CD4-positive, CD25-positive, alpha-beta regulatory T cell (primary cell): ENCODE measurements around the gene HSD3B2. TPM values are rescaled to one million over a fixed set of nuclear protein-coding genes. Genes with fewer than 3 reads are reported as not detected.

ENCODE experiments used
- ATAC-seq, 2 donors: fragments of 150-1000 bp; cut with Tn5 transposase; one replicate each; pipeline ENCODE4 v1.10.0; 2021; ENCODE audit warnings: low read depth in 2 of 2, moderate number of reproducible peaks in 2 of 2, moderate library complexity in 1 of 2
- DNase-seq, 3 donors: peaks; one replicate each; pipeline versions ENCODE4 v3.0.0 to v3.0.0-alpha.2; 2012 to 2022; ENCODE audit warnings: mixed read lengths in 1 of 3
- H3K27ac ChIP-seq: one replicate; pipeline ENCODE4 v1.7.0; 2013; ENCODE audit warnings: mild to moderate bottlenecking, low read length; ENCODE audit not compliant: insufficient read depth, poor library complexity, severe bottlenecking
- H3K27me3 ChIP-seq: one replicate; pipeline ENCODE4 v1.7.0; 2013; ENCODE audit warnings: low read length; ENCODE audit not compliant: control insufficient read depth, insufficient read depth
- H3K36me3 ChIP-seq: one replicate; pipeline ENCODE4 v1.7.0; 2013; ENCODE audit warnings: mild to moderate bottlenecking, low read length, moderate library complexity; ENCODE audit not compliant: control insufficient read depth, insufficient read depth
- H3K4me1 ChIP-seq: 2 replicates; pipeline ENCODE4 v1.7.0; 2013; ENCODE audit warnings: mild to moderate bottlenecking, low read length; ENCODE audit not compliant: insufficient read depth, control insufficient read depth, poor library complexity, severe bottlenecking
- H3K4me3 ChIP-seq: one replicate; pipeline ENCODE4 v1.7.0; 2013; ENCODE audit warnings: low read depth, mild to moderate bottlenecking, low read length, moderate library complexity
- H3K9me3 ChIP-seq, 2 experiments: 1 replicate in 1 of 2; 2 replicates in 1 of 2; pipeline ENCODE4 v1.7.0; 2013; ENCODE audit warnings: low read length in 2 of 2, mild to moderate bottlenecking in 1 of 2, moderate library complexity in 1 of 2; ENCODE audit not compliant: control insufficient read depth in 2 of 2
- H3K27ac Mint-ChIP-seq, 3 donors: one replicate each; pipeline ENCODE4 v1.8.0; 2020 to 2022; ENCODE audit warnings: mild to moderate bottlenecking in 3 of 3, mixed read lengths in 3 of 3, moderate library complexity in 2 of 3
- H3K27me3 Mint-ChIP-seq: one replicate; pipeline ENCODE4 v1.8.0; 2022; ENCODE audit warnings: mild to moderate bottlenecking, mixed read lengths
- H3K36me3 Mint-ChIP-seq: one replicate; pipeline ENCODE4 v1.8.0; 2020; ENCODE audit warnings: mixed read lengths
- H3K4me1 Mint-ChIP-seq, 4 donors: one replicate each; pipeline ENCODE4 v1.8.0; 2020 to 2022; ENCODE audit warnings: mixed read lengths in 4 of 4, mild to moderate bottlenecking in 1 of 4
- H3K4me3 Mint-ChIP-seq, 4 donors: one replicate each; pipeline ENCODE4 v1.8.0; 2020 to 2022; ENCODE audit warnings: mild to moderate bottlenecking in 4 of 4, mixed read lengths in 4 of 4, moderate library complexity in 3 of 4
- H3K9me3 Mint-ChIP-seq, 7 donors: one replicate each; pipeline ENCODE4 v1.8.0; 2020 to 2022; ENCODE audit warnings: mixed read lengths in 7 of 7, mild to moderate bottlenecking in 3 of 7, moderate library complexity in 2 of 7
- polyA plus RNA-seq, 4 donors: library from polyadenylated mRNA; unstranded; fragments of 300-500 nt; fragmentation: Illumina TruSeq; gene quantifications; one replicate each; pipeline ENCODE4 v1.2.3, GENCODE V29; 2021
- total RNA-seq: library from RNA; stranded (reverse); gene quantifications from one replicate; pipeline ENCODE4 v1.2.3, GENCODE V29; 2022

The HSD3B2 gene
- total and polyA plus RNA-seq, 5 donors from 2014 or later = not detected

- ATAC-seq = no peak
- Histone ChIP-seq H3K9me3 (no peaks in the 10 kb centered on the region), H3K36me3 (no peaks in the 10 kb centered on the region), H3K4me1 (no peaks in the 10 kb centered on the region), H3K27me3 (no peaks in the 10 kb centered on the region), H3K4me3 (no peak overlapping the region), H3K27ac (no peak overlapping the region)
- Mint-ChIP-seq H3K27me3 (peaks cover 4% of the 10 kb centered on the region), H3K27ac (no peak overlapping the region), H3K4me1 (no peaks in the 10 kb centered on the region), H3K4me3 (no peak overlapping the region), H3K9me3 (peaks cover 0 to 13% (median 0%) of the 10 kb centered on the region in 7 donors), H3K36me3 (no peaks in the 10 kb centered on the region)
- DNase-seq = no peak
Measured at GRCh38 chr1:119429687-119430086, 14.7 kb downstream of the HSD3B2 start.

DNA sequence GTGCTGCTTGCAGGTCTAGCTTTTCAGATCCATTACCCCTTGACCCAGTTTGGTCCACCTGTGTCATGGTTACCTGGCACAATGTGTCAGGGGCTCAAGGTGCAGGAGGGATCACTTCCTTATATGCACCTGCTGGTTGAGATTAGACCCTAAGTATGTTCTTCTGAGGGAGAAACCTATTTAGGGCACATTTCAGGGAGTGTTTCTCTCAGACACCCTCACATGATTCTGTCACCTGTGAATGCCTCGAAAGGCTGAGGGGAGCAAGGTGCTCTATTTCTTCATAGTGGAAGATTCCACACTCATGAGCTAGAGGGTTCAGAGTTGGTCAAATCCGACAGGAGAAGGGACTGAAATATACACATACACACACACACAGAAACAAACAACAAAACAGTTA lies 15.5 kb downstream of the HSD3B2 start:
- DNase-seq (no peak), ATAC-seq (no peak)
- Histone ChIP-seq H3K4me3 (no peak overlapping the region), H3K27me3 (no peaks in the 10 kb centered on the region), H3K9me3 (no peaks in the 10 kb centered on the region), H3K4me1 (no peaks in the 10 kb centered on the region), H3K27ac (no peak overlapping the region), H3K36me3 (no peaks in the 10 kb centered on the region)
- H3K4me3 Mint-ChIP-seq = no peak overlapping the region
- no peaks in the 10 kb centered on the region for H3K4me1 Mint-ChIP-seq
- H3K36me3 Mint-ChIP-seq = no peaks in the 10 kb centered on the region
- H3K27me3 Mint-ChIP-seq = peaks cover 4% of the 10 kb centered on the region
- H3K27ac Mint-ChIP-seq = no peak overlapping the region
- peaks cover 0 to 13% (median 0%) of the 10 kb centered on the region in 7 donors for H3K9me3 Mint-ChIP-seq

DNA sequence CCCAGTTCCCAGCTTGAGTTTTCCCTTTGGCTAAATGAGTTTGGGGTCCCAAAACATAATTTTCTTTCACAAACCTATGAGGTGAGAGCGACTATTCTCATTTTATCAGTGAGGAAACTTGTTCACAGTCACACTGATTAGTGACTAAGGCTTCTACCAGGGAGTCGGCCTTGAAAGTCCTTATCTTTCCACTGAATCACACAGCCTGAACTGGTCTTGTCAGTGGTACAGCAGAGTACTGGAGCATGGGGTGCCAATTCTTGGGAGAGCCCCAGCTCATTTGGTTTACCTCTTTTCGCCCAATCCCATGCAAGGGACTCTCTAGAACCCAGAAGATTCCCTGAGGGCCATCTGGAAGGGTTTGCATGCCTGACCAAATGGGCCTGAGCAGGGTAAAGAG lies 16.9 kb downstream of the HSD3B2 start:
- H3K27me3 Mint-ChIP-seq = peaks cover 4% of the 10 kb centered on the region
- no peak for ATAC-seq
- H3K4me3 Mint-ChIP-seq = no peak overlapping the region

GRCh38 chr1:119435052-119435451 lies 20.1 kb downstream of the HSD3B2 start:
- Histone ChIP-seq H3K36me3 (no peaks in the 10 kb centered on the region), H3K4me1 (no peaks in the 10 kb centered on the region), H3K9me3 (no peaks in the 10 kb centered on the region), H3K27ac (no peak overlapping the region), H3K27me3 (no peaks in the 10 kb centered on the region), H3K4me3 (no peak overlapping the region)
- Mint-ChIP-seq H3K27ac (no peak overlapping the region), H3K9me3 (peaks cover 0 to 4% (median 0%) of the 10 kb centered on the region in 7 donors), H3K27me3 (peaks cover 4% of the 10 kb centered on the region), H3K4me1 (no peaks in the 10 kb centered on the region), H3K36me3 (no peaks in the 10 kb centered on the region), H3K4me3 (no peak overlapping the region)
- DNase-seq (no peak), ATAC-seq (no peak)

More for the DNA sequence above, 16.9 kb downstream of the HSD3B2 start:
- H3K4me3 ChIP-seq = no peak overlapping the region
- H3K27ac ChIP-seq = no peak overlapping the region
- H3K9me3 ChIP-seq = no peaks in the 10 kb centered on the region
- Mint-ChIP-seq H3K4me1 (no peaks in the 10 kb centered on the region), H3K9me3 (peaks cover 0 to 11% (median 0%) of the 10 kb centered on the region in 7 donors), H3K36me3 (no peaks in the 10 kb centered on the region), H3K27ac (no peak overlapping the region)
- H3K36me3 ChIP-seq = no peaks in the 10 kb centered on the region
- no peaks in the 10 kb centered on the region for H3K27me3 ChIP-seq
- DNase-seq = no peak
- H3K4me1 ChIP-seq = no peaks in the 10 kb centered on the region

DNA sequence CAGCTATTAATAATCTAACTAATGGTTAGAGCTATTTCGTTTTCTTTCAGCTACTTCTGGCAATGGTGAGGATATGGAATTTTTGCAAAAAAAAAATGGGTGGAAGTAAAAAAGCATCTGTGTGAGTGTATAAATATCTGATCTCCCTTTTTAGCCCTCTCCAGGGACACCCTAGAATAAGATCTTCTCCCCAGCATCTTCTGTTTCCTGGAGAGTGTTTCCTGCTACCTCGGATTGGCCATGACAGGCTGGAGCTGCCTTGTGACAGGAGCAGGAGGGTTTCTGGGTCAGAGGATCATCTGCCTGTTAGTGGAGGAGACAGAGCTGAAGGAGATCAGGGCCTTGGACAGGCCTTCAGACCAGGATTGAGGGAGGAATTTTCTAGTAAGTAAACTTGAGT lies 23.8 kb downstream of the HSD3B2 start:
- Histone ChIP-seq H3K4me3 (no peak overlapping the region), H3K4me1 (no peaks in the 10 kb centered on the region), H3K27ac (no peak overlapping the region), H3K36me3 (no peaks in the 10 kb centered on the region), H3K9me3 (no peaks in the 10 kb centered on the region), H3K27me3 (no peaks in the 10 kb centered on the region)
- ATAC-seq (no peak), DNase-seq (no peak)
- Mint-ChIP-seq H3K4me1 (no peaks in the 10 kb centered on the region), H3K27ac (no peak overlapping the region), H3K9me3 (peaks cover 0 to 1% (median 0%) of the 10 kb centered on the region in 7 donors), H3K4me3 (no peak overlapping the region), H3K27me3 (no peaks in the 10 kb centered on the region), H3K36me3 (no peaks in the 10 kb centered on the region)

DNA sequence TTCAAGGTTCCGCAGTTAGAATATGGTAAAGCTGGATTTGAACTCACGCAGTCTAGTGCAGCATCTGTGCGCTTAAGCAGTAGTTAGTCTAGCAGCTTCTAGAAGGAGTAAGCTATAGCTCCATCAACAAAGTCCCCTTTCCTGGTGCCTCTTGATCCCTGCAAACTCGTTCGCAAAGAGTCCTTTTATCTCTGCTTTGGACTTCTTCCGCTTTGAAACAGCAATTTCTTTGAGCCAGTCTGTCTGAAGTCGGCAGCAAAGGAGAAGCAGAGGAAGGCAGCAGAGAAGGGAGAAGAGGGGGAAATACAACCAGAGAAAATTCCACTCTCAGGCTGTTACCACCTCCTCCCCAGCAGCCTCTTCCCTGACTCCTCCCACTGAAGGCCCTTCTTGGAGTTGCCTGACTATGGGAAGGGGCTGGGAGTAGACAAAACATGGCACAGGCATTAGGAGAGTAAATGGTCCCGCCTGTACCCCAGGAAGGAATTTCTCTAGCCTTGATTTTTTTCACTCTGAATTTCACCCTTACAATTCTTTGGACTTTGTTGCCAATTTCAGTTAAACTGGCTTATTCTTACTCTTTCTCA lies 25.9 kb downstream of the HSD3B2 start:
- Mint-ChIP-seq H3K4me1 (no peaks in the 10 kb centered on the region), H3K27ac (no peak overlapping the region), H3K9me3 (peaks cover 0 to 1% (median 0%) of the 10 kb centered on the region in 7 donors), H3K27me3 (no peaks in the 10 kb centered on the region), H3K36me3 (no peaks in the 10 kb centered on the region), H3K4me3 (no peak overlapping the region)
- no peaks in the 10 kb centered on the region for H3K4me1 ChIP-seq
- DNase-seq = no peak
- H3K27me3 ChIP-seq = no peaks in the 10 kb centered on the region
- H3K36me3 ChIP-seq = no peaks in the 10 kb centered on the region
- no peak for ATAC-seq
- H3K9me3 ChIP-seq = no peaks in the 10 kb centered on the region
- no peak overlapping the region for H3K4me3 ChIP-seq
- no peak overlapping the region for H3K27ac ChIP-seq

DNA sequence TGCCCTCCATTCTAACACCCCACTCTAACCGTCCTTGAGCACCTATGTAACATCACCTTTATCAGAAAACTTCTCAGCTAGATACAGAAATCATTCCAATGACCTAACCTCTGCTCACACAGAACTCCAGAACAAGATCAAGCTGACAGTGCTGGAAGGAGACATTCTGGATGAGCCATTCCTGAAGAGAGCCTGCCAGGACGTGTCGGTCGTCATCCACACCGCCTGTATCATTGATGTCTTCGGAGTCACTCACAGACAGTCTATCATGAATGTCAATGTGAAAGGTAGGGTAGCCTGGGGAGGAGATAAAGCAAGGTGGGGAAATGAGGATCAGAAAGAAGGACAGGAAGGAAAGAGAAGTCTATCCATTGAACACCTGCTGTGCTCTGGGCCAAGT lies 27.8 kb downstream of the HSD3B2 start:
- no peak overlapping the region for H3K4me3 ChIP-seq
- H3K9me3 ChIP-seq = no peaks in the 10 kb centered on the region
- H3K4me3 Mint-ChIP-seq = no peak overlapping the region
- H3K27me3 Mint-ChIP-seq = no peaks in the 10 kb centered on the region
- ATAC-seq = no peak
- no peak for DNase-seq
- H3K27ac Mint-ChIP-seq = no peak overlapping the region
- H3K36me3 ChIP-seq = no peaks in the 10 kb centered on the region
- no peaks in the 10 kb centered on the region for H3K27me3 ChIP-seq
- H3K36me3 Mint-ChIP-seq = no peaks in the 10 kb centered on the region
- no peaks in the 10 kb centered on the region for H3K4me1 Mint-ChIP-seq
- no peak overlapping the region for H3K27ac ChIP-seq
- H3K9me3 Mint-ChIP-seq = peaks cover 0 to 1% (median 0%) of the 10 kb centered on the region in 7 donors
- no peaks in the 10 kb centered on the region for H3K4me1 ChIP-seq

DNA sequence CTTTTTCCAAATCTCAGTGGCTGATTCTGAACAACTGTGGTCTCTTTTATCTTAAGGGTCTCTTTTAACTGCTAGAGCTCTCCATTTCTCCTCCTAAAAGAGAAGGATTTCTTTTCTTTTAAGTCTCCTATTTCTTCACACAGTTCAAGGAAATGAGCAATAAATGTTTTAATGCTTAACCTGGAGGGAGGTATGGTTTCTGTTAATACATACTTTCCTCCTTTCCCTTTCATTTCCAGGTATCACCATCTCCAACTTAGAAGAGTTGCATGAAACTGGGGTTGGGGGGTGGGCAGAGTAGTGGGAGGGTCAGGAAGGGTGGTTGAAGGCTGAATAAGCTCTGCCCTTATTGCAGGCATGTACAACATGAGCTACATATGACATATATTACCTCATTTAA lies 31.4 kb downstream of the HSD3B2 start:
- no peak overlapping the region for H3K4me3 ChIP-seq
- H3K36me3 Mint-ChIP-seq = no peaks in the 10 kb centered on the region
- ATAC-seq = no peak

More for the DNA sequence above, 31.4 kb downstream of the HSD3B2 start:
- no peaks in the 10 kb centered on the region for H3K27me3 ChIP-seq
- H3K4me3 Mint-ChIP-seq = no peak overlapping the region
- H3K9me3 Mint-ChIP-seq = peaks cover 0 to 5% (median 0%) of the 10 kb centered on the region in 7 donors
- no peaks in the 10 kb centered on the region for H3K36me3 ChIP-seq
- H3K27ac ChIP-seq = no peak overlapping the region
- peaks cover 4% of the 10 kb centered on the region for H3K27me3 Mint-ChIP-seq
- H3K4me1 ChIP-seq = no peaks in the 10 kb centered on the region
- DNase-seq = no peak
- no peaks in the 10 kb centered on the region for H3K9me3 ChIP-seq
- no peak overlapping the region for H3K27ac Mint-ChIP-seq
- no peaks in the 10 kb centered on the region for H3K4me1 Mint-ChIP-seq
